GM12878 (cell line): ENCODE measurements around the gene SEC23IP. TPM values are rescaled to one million over a fixed set of nuclear protein-coding genes. Genes with fewer than 3 reads are reported as not detected.

Experiments used
- ATAC-seq: fragments of 200-7000 bp; cut with Tn5 transposase; 3 replicates; pipeline ENCODE4 v1.9.1; 2020; ENCODE audit warnings: mild to moderate bottlenecking, moderate library complexity
- BruUV-seq: library from RNA; stranded (reverse); fragments of 400-500 nt; replicated peaks from 2 replicates; lab custom pipeline; 2021; lab: Mats Ljungman, UMichigan
- CTCF ChIA-PET: fragments of 300-600 bp; sonication (Branson Sonifier 250); formaldehyde crosslinking; extraction: SDS; loops from one replicate; lab custom pipeline; 2021; ENCODE audit warnings: inconsistent platforms; lab: Yijun Ruan, JAX
- POLR2A ChIA-PET: fragments of 350-600 bp; formaldehyde crosslinking; extraction: SDS; loops from one replicate; lab custom pipeline; 2021; ENCODE audit warnings: inconsistent platforms; lab: Charles Lee
- RAD21 ChIA-PET: fragments of 300-600 bp; sonication (Branson Sonifier 250); formaldehyde crosslinking; loops from one replicate; lab custom pipeline; 2023; ENCODE audit warnings: antibody characterized with exemption; ENCODE audit not compliant: unreplicated experiment; lab: Charles Lee
- SMC1A ChIA-PET: fragments of 300-600 bp; sonication (Branson Sonifier 250); formaldehyde crosslinking; loops from one replicate; lab custom pipeline; 2023; ENCODE audit not compliant: unreplicated experiment, uncharacterized antibody; lab: Charles Lee
- DNase-seq: peaks from one replicate; pipeline ENCODE4 v3.0.0-alpha.2; 2011; ENCODE audit warnings: low read depth, low spot score
- FAIRE-seq: peaks from 3 replicates; lab custom pipeline; 2011; peaks lifted over from hg19 to GRCh38; lab: Jason Lieb, UNC
- H2AFZ ChIP-seq: 2 replicates; pipeline ENCODE4 v1.6.0; 2011; ENCODE audit warnings: low read depth, low read length, control low read depth; ENCODE audit not compliant: control insufficient read depth
- H3K27ac ChIP-seq: 2 replicates; pipeline ENCODE4 v1.5.1; 2011; ENCODE audit warnings: control low read depth; ENCODE audit not compliant: control insufficient read depth, insufficient read depth
- H3K27me3 ChIP-seq, 2 experiments: replicated peaks in 1 of 2; 2 replicates each; pipeline versions ENCODE4 v1.6.0 to v1.6.1; 2011; ENCODE audit warnings: low read length in 1 of 2; ENCODE audit not compliant: control insufficient read depth in 2 of 2, insufficient read depth in 2 of 2
- H3K36me3 ChIP-seq, 2 experiments: 2 replicates each; pipeline ENCODE4 v1.5.1; 2011; ENCODE audit warnings: low read length in 1 of 2; ENCODE audit not compliant: control insufficient read depth in 2 of 2, insufficient read depth in 2 of 2
- H3K4me1 ChIP-seq: 2 replicates; pipeline ENCODE4 v1.6.1; 2011; ENCODE audit warnings: mild to moderate bottlenecking, low read length, moderate library complexity, mixed read lengths; ENCODE audit not compliant: control insufficient read depth, insufficient read depth
- H3K4me2 ChIP-seq: 2 replicates; pipeline ENCODE4 v1.6.0; 2011; ENCODE audit warnings: control low read depth; ENCODE audit not compliant: control insufficient read depth, insufficient read depth
- H3K4me3 ChIP-seq: fragments of 200-600 bp; sonication (generic); 2 replicates; pipeline ENCODE4 v1.5.1; 2016
- H3K79me2 ChIP-seq: 2 replicates; pipeline ENCODE4 v1.6.0; 2011; ENCODE audit warnings: low read length; ENCODE audit not compliant: control insufficient read depth, insufficient read depth
- H3K9ac ChIP-seq: 2 replicates; pipeline ENCODE4 v1.8.0; 2011; ENCODE audit warnings: low read length, control low read depth, mixed read lengths; ENCODE audit not compliant: control insufficient read depth, insufficient read depth
- H3K9me3 ChIP-seq: replicated peaks from 3 replicates; pipeline ENCODE4 v1.5.1; 2011; ENCODE audit warnings: mild to moderate bottlenecking, low read length; ENCODE audit not compliant: control insufficient read depth, insufficient read depth
- H4K20me1 ChIP-seq: 2 replicates; pipeline ENCODE4 v1.6.0; 2011; ENCODE audit not compliant: control insufficient read depth, insufficient read depth
- BHLHE40 ChIP-seq, 2 experiments: fragments of 450-650 bp in 1 of 2; IDR thresholded peaks; 2 replicates each; pipeline ENCODE4 v1.6.1; 2011 to 2017; ENCODE audit warnings: low read depth in 2 of 2, borderline replicate concordance in 1 of 2, improper control_type of control experiment in 1 of 2, low read length in 1 of 2, mild to moderate bottlenecking in 1 of 2
- NBN ChIP-seq: fragments of 450-650 bp; IDR thresholded peaks from 2 replicates; pipeline ENCODE4 v1.6.1; 2016
- POLR2AphosphoS2 ChIP-seq: IDR thresholded peaks from 2 replicates; pipeline ENCODE4 v1.6.1; 2011; ENCODE audit warnings: low read depth, mild to moderate bottlenecking, low read length, improper control_type of control experiment, moderate library complexity
- RB1 ChIP-seq: fragments of 450-650 bp; formaldehyde crosslinking; IDR thresholded peaks from 2 replicates; pipeline ENCODE4 v1.6.1; 2017; ENCODE audit warnings: mild to moderate bottlenecking, borderline replicate concordance
- RUNX3 ChIP-seq: IDR thresholded peaks from 2 replicates; pipeline ENCODE4 v1.6.1; 2012; ENCODE audit warnings: low read length, inconsistent platforms
- TCF3 ChIP-seq: IDR thresholded peaks from 2 replicates; pipeline ENCODE4 v1.6.1; 2012; ENCODE audit warnings: low read depth, mild to moderate bottlenecking, low read length, borderline replicate concordance; ENCODE audit not compliant: insufficient read depth
- WRNIP1 ChIP-seq: IDR thresholded peaks from 2 replicates; pipeline ENCODE4 v1.6.1; 2011; ENCODE audit warnings: low read depth, low read length, improper control_type of control experiment, borderline replicate concordance
- ZNF24 ChIP-seq: fragments of 450-650 bp; IDR thresholded peaks from 2 replicates; pipeline ENCODE4 v1.6.1; 2017; ENCODE audit warnings: antibody characterized with exemption, mild to moderate bottlenecking
- WGBS: methylation state at CpG from one replicate; pipeline ENCODE4 v1.1.6; 2016; ENCODE audit warnings: low lambda C conversion rate; ENCODE audit not compliant: insufficient replicate concordance, insufficient coverage; ENCODE audit errors: missing lambda C conversion rate; 5-methylcytosine and 5-hydroxymethylcytosine counted together
- in situ Hi-C: fragments of 300-500 bp; cut with MboI; formaldehyde crosslinking; loops from 9 replicates; pipeline ENCODE4 v1.14.3; 2018; ENCODE audit warnings: mixed read lengths
- intact Hi-C: fragments of 100-400 bp; cut with micrococcal nuclease; formaldehyde crosslinking; loops from one replicate; pipeline ENCODE4 v1.14.2; 2022; ENCODE audit not compliant: unreplicated experiment
- polyA plus RNA-seq, 11 experiments: library from polyadenylated mRNA; depleted of rRNA in 4 of 11; unstranded in 6 of 11; stranded (reverse) in 5 of 11; fragments of >200 nt; fragmentation: Nextera tagmentation in 4 of 11; fragmentation: Illumina TruSeq in 1 of 11; extraction: Ambion mirVana in 4 of 11; extraction: Trizol in 1 of 11; gene quantifications; 1 replicate in 1 of 11; 2 replicates in 10 of 11; pipeline versions ENCODE4 v1.2.1 to v1.2.3, GENCODE V29; 2011 to 2016; ENCODE audit warnings: inconsistent platforms in 2 of 11, missing spikeins in 2 of 11, low read depth in 1 of 11
- total RNA-seq, 4 experiments: library from RNA; depleted of rRNA in 3 of 4; stranded (reverse); fragments of >200 nt in 3 of 4; fragmentation: Illumina TruSeq in 1 of 4; extraction: Trizol in 1 of 4; gene quantifications; 2 replicates each; pipeline versions ENCODE4 v1.2.1 to v1.2.3, GENCODE V29; 2013 to 2021
- TF ChIP-seq, protein P1 (sequence below): fragments of 450-650 bp; conservative IDR thresholded peaks from 2 replicates; pipeline ENCODE4 v1.6.1; 2017; ENCODE audit warnings: mild to moderate bottlenecking, moderate library complexity
- TF ChIP-seq, protein P2 (sequence below): fragments of 450-650 bp; IDR thresholded peaks from 2 replicates; pipeline ENCODE4 v1.6.1; 2014; ENCODE audit warnings: mild to moderate bottlenecking

Gene SEC23IP
- total and polyA plus RNA-seq, 10 of the 15 experiments (the other 5 are each of a cell fraction or from before 2014, with no cell fraction given) = 15.1 to 82.5 (median 36.0) TPM

DNA sequence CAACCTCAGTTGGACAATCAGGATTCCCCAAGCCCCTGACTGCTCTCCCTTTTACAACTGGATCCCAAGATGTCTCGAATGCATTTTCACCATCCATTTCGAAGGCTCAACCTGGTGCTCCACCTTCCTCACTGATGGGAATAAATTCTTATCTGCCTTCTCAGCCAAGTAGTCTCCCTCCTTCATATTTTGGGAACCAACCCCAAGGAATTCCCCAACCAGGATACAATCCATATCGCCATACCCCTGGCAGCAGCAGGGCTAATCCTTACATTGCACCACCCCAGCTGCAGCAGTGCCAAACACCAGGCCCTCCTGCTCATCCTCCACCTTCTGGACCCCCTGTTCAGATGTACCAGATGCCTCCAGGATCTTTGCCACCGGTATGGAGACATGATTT lies 6.0 kb downstream of the SEC23IP start:
- H3K36me3 ChIP-seq = peaks cover 0 to 12% of the 10 kb centered on the region in 2 experiments; a peak in 2 of 4 replicates
- H2AFZ ChIP-seq = no peak overlapping the region
- H3K4me3 ChIP-seq = peak overlapping the region; percentile 29
- no peaks in the 10 kb centered on the region for H3K9me3 ChIP-seq
- CTCF ChIA-PET = interaction anchor here (0.9 kb wide), 2 partner anchors 26 to 148 kb away, joined by 3 to 5 read pairs; partner anchors contain the start of gene MCMBP
- H3K4me2 ChIP-seq = no peak overlapping the region
- no peak for TF ChIP-seq POLR2AphosphoS2
- TF ChIP-seq, protein P1, sequence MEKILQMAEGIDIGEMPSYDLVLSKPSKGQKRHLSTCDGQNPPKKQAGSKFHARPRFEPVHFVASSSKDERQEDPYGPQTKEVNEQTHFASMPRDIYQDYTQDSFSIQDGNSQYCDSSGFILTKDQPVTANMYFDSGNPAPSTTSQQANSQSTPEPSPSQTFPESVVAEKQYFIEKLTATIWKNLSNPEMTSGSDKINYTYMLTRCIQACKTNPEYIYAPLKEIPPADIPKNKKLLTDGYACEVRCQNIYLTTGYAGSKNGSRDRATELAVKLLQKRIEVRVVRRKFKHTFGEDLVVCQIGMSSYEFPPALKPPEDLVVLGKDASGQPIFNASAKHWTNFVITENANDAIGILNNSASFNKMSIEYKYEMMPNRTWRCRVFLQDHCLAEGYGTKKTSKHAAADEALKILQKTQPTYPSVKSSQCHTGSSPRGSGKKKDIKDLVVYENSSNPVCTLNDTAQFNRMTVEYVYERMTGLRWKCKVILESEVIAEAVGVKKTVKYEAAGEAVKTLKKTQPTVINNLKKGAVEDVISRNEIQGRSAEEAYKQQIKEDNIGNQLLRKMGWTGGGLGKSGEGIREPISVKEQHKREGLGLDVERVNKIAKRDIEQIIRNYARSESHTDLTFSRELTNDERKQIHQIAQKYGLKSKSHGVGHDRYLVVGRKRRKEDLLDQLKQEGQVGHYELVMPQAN = no peak
- no peak for TF ChIP-seq RUNX3
- no peak for TF ChIP-seq ZNF24
- TF ChIP-seq BHLHE40 (IDR thresholded peaks at IDR 0.05; ENCODE audit: borderline replicate concordance in 1 of 2, low read depth in 2 of 2, low read length in 1 of 2) = no peak
- no peak for TF ChIP-seq WRNIP1
- TF ChIP-seq, protein P2, sequence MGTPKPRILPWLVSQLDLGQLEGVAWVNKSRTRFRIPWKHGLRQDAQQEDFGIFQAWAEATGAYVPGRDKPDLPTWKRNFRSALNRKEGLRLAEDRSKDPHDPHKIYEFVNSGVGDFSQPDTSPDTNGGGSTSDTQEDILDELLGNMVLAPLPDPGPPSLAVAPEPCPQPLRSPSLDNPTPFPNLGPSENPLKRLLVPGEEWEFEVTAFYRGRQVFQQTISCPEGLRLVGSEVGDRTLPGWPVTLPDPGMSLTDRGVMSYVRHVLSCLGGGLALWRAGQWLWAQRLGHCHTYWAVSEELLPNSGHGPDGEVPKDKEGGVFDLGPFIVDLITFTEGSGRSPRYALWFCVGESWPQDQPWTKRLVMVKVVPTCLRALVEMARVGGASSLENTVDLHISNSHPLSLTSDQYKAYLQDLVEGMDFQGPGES = no peak
- no peak for TF ChIP-seq RB1
- TF ChIP-seq NBN = no peak
- no peak for TF ChIP-seq TCF3
- no peaks in the 10 kb centered on the region for H3K27me3 ChIP-seq
- FAIRE-seq = peak; percentile 77
- in situ Hi-C loops = no loop called here
- peaks cover 4% of the 10 kb centered on the region; the same call in 1 of the 2 replicates for H4K20me1 ChIP-seq
- ATAC-seq = no peak
- 99% methylated on average over 4 of the region's 4 CpGs for WGBS
- peaks cover 57% of the 10 kb centered on the region for H3K79me2 ChIP-seq
- no peak overlapping the region for H3K9ac ChIP-seq
- intact Hi-C loops = no loop called here
- no peak overlapping the region for H3K27ac ChIP-seq
- no peaks in the 10 kb centered on the region for H3K4me1 ChIP-seq
- BruUV-seq = no TSS peak
- POLR2A ChIA-PET = no interaction called here
- no peak for DNase-seq
- RAD21 ChIA-PET = no interaction called here
- SMC1A ChIA-PET = no interaction called here
